Limb (tissue), 2 donors: ENCODE data around the gene HSP90AB1.
A peak's percentile ranks its signal among the peaks of the same experiment; 100 is the strongest.

Source experiments
- DNase-seq, 2 donors: peaks; one replicate each; pipeline ENCODE4 v3.0.0-alpha.2; 2016; ENCODE audit errors: extremely low spot score in 2 of 2

The HSP90AB1 gene

DNA sequence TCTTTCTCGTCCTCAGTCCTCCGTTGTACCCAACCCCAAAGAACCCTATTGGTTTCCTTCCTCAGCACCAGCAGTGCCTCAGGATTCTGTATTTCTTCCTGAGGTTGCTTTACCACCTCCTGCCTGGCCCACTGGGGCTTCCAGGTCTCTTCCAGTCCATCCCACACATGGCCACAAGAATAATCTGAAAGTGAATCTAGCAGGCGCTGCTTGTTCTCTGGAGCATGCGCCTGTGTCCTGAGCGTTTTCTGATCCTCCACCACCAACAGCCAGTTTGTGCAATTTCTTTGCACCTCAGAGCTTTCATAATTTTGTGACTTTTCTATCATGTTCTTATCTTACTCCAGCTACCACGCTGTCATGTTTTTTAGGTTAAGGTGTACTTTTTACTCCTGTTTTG, 11.6 kb upstream of the HSP90AB1 start:
- no peak for DNase-seq

- no peak for DNase-seq
Observed at GRCh38 chr6:44235891-44236516, 10.9 kb upstream of the HSP90AB1 start.

- DNase-seq = peak; percentile 79
Observed at GRCh38 chr6:44237021-44237812, 9.7 kb upstream of the HSP90AB1 start.

DNA sequence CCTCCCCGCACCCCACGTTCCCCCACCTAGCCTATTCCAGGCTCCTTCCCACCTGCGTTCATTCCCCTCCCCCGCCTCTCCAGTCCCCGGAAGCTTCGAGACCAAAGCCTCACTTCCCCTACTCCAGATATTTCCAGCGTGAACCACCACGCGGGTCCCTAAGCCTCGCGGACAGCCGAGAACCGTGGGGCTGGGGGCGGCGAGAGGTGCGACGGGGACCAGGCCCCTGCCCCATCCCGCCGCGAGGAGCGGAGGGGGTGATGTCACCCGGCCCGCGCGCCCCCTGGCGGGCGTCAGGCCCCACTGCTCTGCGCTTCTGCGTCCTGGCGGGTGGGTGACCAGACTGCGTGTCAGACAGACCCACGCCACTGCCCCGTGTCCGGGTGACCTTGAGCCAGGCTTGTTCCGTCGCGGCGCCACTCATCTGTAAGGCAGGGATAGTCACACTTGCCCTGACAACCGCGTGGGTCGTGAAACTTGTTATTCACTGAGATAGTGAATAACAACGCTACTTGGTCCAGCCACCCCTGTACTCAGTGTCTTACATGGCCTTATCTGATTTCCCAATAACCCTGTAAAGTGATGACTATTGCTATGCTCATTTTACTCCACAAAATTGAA, 9.0 kb upstream of the HSP90AB1 start:
- DNase-seq = peak; percentile 62 to 91

DNA sequence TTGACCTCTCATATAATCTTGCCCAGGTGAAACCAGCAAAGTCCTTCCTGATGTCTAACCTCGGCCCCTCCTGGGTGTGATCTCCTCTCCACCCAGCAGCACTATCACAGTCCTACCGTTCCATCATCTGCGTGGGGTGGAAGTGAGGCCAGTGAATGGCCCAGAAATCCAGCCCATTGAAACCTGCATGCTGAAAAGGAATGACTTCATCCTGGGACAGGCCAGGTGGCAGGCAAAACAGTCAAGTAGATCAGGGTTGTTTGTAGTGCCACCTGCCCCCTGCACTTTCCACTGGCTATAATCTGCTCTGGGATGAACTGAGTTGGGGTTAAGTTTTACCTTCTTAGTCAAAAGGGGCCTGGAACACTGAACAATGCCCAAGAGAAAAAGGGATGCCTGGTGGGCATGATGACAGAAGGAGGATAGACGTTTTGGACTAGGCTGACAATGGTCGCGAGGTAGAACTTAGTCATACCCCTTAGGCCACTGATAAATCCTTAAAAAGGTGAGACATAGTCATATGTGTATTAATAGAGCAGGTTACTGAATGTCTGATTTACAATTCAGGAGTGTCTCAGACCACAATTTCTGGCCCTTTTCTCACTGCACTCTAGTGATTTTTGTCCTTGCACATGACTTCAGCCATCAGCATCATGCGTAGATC, 8.1 kb upstream of the HSP90AB1 start:
- DNase-seq = no peak

GRCh38 chr6:44243345-44243744, 3.6 kb upstream of the HSP90AB1 start:
- DNase-seq = no peak

GRCh38 chr6:44245391-44245911, 1.4 kb upstream of the HSP90AB1 start:
- no peak for DNase-seq

GRCh38 chr6:44245912-44246662, 814 bp upstream of the HSP90AB1 start:
- DNase-seq = peak; percentile 88 to 95

DNA sequence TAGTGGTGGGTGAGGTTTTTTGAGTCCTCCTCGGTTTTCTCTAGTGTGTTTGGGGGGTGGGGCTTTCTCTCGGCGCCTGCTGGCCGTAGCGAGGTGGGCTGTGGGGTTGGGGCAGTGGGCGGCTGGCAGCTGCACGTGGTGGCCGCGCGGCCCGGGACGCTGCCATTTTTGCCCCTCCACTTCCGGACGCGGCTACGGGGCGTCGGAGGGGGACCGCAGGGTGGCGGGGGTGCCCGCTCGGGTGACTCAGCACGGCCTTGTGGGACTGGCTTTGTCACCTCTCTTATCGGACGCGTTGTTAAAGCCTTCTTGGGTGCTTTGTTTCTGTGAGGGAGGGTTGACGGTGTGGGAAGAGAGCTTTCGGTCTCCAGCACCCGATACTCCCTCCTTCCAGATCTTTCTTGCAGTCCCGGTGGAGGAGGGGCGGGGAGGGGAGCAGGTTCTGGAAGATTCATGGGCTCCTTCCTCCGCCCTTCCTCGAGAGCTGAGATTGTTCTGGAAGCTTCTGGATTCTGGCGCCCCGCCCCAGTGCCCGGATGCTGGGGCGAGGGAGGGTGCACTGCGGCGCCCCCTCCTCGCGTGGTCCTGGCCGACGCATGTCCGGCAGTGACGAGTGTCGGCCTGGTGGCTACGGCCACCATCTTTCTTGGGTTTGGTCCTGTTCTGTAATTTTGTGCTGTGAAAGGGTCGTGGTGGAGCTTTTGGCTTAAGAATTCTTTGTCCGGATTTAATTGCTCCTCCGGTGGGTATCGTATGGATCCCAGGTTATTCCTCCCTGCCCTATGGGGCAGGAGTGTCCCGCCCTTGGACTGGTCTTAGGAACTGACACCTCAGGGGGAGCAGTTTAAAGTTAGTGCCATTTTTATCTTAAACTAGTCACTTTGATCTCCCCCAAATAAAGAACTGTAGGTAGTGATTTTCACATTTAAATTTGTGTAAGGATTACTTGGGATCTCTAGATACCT, 719 bp downstream of the HSP90AB1 start:
- DNase-seq = peak in 1 of 2 donors; percentile 82

DNA sequence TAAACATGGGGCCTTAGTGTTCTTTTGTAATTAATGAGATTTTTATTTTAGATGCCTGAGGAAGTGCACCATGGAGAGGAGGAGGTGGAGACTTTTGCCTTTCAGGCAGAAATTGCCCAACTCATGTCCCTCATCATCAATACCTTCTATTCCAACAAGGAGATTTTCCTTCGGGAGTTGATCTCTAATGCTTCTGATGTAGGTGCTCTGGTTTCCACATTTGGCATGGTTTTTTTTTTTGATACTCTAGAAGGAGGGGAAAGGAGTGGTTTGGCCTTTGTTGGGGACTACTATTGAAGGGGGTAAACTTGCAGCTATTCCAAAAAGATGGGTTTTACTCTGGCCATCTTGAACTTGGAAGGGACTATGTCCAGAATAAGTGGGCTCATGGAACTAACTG, 1.7 kb downstream of the HSP90AB1 start:
- no peak for DNase-seq

- no peak for DNase-seq
Observed at GRCh38 chr6:44249082-44249748, 2.3 kb downstream of the HSP90AB1 start.

- DNase-seq = no peak
Observed at GRCh38 chr6:44250067-44250717, 3.3 kb downstream of the HSP90AB1 start.

DNA sequence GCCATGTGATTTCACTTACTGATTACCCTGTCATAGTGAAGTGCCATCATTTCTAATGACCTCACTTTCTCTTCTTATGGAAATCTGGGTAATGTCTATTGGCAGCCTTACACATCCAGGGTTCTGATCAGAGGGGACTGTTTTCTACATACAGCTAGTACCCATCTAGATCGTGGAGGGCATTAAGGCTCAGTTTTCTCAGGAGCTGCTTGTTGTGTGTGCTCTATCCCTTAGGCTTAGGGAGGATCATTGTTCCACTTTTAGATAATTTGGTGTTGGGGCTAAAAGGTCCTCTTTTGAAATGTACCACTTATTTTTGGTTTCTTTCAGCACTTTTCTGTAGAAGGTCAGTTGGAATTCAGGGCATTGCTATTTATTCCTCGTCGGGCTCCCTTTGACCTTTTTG, 3.8 kb downstream of the HSP90AB1 start:
- no peak for DNase-seq

GRCh38 chr6:44251576-44252524, 4.9 kb downstream of the HSP90AB1 start:
- DNase-seq = no peak

DNA sequence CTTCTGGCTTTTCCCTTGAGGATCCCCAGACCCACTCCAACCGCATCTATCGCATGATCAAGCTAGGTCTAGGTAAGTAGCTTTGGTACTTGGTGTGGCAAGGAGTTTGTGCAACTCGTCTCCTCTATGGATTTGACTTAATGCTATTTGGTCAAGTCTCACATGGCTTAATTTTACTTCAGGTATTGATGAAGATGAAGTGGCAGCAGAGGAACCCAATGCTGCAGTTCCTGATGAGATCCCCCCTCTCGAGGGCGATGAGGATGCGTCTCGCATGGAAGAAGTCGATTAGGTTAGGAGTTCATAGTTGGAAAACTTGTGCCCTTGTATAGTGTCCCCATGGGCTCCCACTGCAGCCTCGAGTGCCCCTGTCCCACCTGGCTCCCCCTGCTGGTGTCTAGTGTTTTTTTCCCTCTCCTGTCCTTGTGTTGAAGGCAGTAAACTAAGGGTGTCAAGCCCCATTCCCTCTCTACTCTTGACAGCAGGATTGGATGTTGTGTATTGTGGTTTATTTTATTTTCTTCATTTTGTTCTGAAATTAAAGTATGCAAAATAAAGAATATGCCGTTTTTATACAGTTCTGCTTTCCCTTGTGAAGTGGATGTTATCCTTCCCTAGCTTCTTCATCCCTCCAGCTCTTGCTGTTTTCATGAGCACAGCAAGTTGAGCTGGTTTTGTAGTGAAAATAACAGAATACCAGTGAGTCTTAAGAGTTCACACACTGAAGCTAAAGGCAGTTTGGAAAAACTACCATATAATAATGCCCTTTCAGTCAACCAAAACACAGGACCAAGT, 6.6 kb downstream of the HSP90AB1 start:
- no peak for DNase-seq

GRCh38 chr6:44254191-44255104, 7.5 kb downstream of the HSP90AB1 start:
- no peak for DNase-seq
